Subcutaneous adipose tissue (tissue), 4 donors: ENCODE data around the gene SRM. TPM values are rescaled to one million over a fixed set of nuclear protein-coding genes. Genes with fewer than 3 reads are reported as not detected.

Experiments used
- CTCF ChIP-seq: fragments of 450-650 bp; IDR thresholded peaks from one replicate; pipeline ENCODE4 v1.5.1; 2016; ENCODE audit warnings: low read depth, mild to moderate bottlenecking, control low read depth, antibody characterized with exemption, moderate library complexity
- total RNA-seq, 4 donors: library from RNA; depleted of rRNA; stranded (reverse); fragments of >200 nt; gene quantifications; one replicate each; pipeline ENCODE4 v1.1.0, GENCODE V29; 2016

SRM gene
- total RNA-seq, 4 donors from 2014 or later = 21.2 to 45.2 (median 30.4) TPM

- TF ChIP-seq CTCF = no peak
These were observed 15.6 kb downstream of the SRM start for GRCh38 chr1:11044086-11044848.

GRCh38 chr1:11042995-11043874, 16.6 kb downstream of the SRM start:
- no peak for TF ChIP-seq CTCF

GRCh38 chr1:11042065-11042464, 17.8 kb downstream of the SRM start:
- no peak for TF ChIP-seq CTCF

GRCh38 chr1:11041048-11041447, 18.8 kb downstream of the SRM start:
- no peak for TF ChIP-seq CTCF

- TF ChIP-seq CTCF = no peak
These were observed 20.3 kb downstream of the SRM start for GRCh38 chr1:11039351-11040104.

GRCh38 chr1:11037740-11038182, 22.1 kb downstream of the SRM start:
- TF ChIP-seq CTCF = no peak
